GM12801 (cell line): ENCODE data around the gene LITAFD.

ENCODE experiments used
- TF ChIP-seq, protein P1 (sequence below): IDR thresholded peaks from one replicate; pipeline ENCODE4 v1.5.1; 2011; ENCODE audit warnings: control low read depth; ENCODE audit not compliant: insufficient read length; ENCODE audit errors: extremely low read depth

LITAFD gene

DNA sequence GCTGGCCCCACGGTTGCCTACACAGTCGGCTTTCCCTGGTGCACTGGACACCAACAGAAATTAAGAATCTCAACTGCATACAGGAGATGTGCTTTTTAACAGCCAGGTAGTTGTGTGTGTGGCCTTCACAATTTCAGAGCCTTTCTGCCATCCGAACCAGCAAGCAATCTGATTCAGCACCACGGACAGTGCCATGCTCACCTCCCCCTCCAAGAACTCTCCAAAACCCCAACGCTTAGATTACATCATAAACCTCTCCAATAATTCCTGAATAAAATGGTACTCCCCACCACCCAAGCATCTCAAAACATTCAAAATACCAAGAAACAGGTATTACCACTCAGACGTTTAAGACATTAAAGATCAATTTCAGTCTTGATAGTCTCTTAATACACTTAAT lies 49.7 kb downstream of the LITAFD start:
- TF ChIP-seq, protein P1, sequence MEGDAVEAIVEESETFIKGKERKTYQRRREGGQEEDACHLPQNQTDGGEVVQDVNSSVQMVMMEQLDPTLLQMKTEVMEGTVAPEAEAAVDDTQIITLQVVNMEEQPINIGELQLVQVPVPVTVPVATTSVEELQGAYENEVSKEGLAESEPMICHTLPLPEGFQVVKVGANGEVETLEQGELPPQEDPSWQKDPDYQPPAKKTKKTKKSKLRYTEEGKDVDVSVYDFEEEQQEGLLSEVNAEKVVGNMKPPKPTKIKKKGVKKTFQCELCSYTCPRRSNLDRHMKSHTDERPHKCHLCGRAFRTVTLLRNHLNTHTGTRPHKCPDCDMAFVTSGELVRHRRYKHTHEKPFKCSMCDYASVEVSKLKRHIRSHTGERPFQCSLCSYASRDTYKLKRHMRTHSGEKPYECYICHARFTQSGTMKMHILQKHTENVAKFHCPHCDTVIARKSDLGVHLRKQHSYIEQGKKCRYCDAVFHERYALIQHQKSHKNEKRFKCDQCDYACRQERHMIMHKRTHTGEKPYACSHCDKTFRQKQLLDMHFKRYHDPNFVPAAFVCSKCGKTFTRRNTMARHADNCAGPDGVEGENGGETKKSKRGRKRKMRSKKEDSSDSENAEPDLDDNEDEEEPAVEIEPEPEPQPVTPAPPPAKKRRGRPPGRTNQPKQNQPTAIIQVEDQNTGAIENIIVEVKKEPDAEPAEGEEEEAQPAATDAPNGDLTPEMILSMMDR: no peak

DNA sequence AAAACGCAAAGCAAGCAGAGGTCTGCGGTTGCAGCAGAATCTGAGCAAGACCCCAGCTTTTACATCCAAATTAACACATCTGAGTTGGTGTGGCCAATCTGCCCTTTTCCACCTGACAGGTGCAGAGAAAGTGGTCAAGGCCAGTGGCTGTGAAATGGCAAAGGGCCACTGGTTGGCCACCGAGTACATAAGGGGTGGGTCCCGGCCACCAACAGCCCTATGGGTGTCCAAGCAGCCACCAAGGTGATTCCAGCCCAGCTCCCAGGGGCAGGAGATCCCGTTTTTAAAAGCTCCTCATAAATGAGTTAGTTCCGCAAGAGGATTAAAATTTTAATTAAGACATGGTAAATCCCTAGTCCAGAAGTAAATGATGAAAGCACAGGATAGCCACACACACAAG lies 52.5 kb downstream of the LITAFD start:
- TF ChIP-seq, protein P1: no peak
